Uterus (tissue), 4 donors: ENCODE measurements around the gene SLC29A1. TPM values are rescaled to one million over a fixed set of nuclear protein-coding genes. Genes with fewer than 3 reads are reported as not detected.

ENCODE experiments used
- DNase-seq, 2 donors: peaks; one replicate each; pipeline ENCODE4 v3.0.0-alpha.2; 2019 to 2020
- H3K27ac ChIP-seq, 2 donors: fragments of 200-600 bp; sonication (generic); 1 replicate in 1 of 2; 2 replicates in 1 of 2; pipeline ENCODE4 v1.5.1; 2016 to 2018
- H3K27me3 ChIP-seq, 2 donors: fragments of 200-600 bp; sonication (generic); one replicate each; pipeline ENCODE4 v1.5.1; 2018 to 2019; ENCODE audit warnings: control low read depth in 1 of 2
- H3K36me3 ChIP-seq, 2 donors: fragments of 200-600 bp; sonication (generic); one replicate each; pipeline ENCODE4 v1.5.1; 2019; ENCODE audit warnings: control low read depth in 1 of 2
- H3K4me1 ChIP-seq, 2 donors: fragments of 200-600 bp; sonication (generic); one replicate each; pipeline ENCODE4 v1.5.1; 2018 to 2019; ENCODE audit warnings: control low read depth in 1 of 2
- H3K4me3 ChIP-seq, 2 donors: fragments of 200-600 bp; sonication (generic); 1 replicate in 1 of 2; 2 replicates in 1 of 2; pipeline ENCODE4 v1.5.1; 2018 to 2019; ENCODE audit warnings: mild to moderate bottlenecking in 1 of 2
- H3K9me3 ChIP-seq, 2 donors: fragments of 200-600 bp; sonication (generic); one replicate each; pipeline ENCODE4 v1.5.1; 2019; ENCODE audit warnings: control low read depth in 1 of 2
- POLR2A ChIP-seq, 2 donors: fragments of 450-650 bp; IDR thresholded peaks; one replicate each; pipeline ENCODE4 v1.6.1; 2016; ENCODE audit warnings: antibody characterized with exemption in 2 of 2, mild to moderate bottlenecking in 1 of 2, moderate library complexity in 1 of 2
- intact Hi-C: fragments of 100-400 bp; cut with DNase I; formaldehyde crosslinking; loops from one replicate; pipeline ENCODE4 v1.15.1; 2023; ENCODE audit warnings: low total_unique reads
- total RNA-seq, 4 donors: library from RNA; depleted of rRNA in 3 of 4; stranded (reverse); fragments of >200 nt in 3 of 4; gene quantifications; one replicate each; pipeline versions ENCODE4 v1.1.0 to v1.2.4, GENCODE V29; 2014 to 2023
- TF ChIP-seq, protein P1 (sequence below), 4 experiments: fragments of 200-600 bp in 2 of 4; fragments of 450-650 bp in 2 of 4; sonication (generic) in 2 of 4; IDR thresholded peaks; one replicate each; pipeline ENCODE4 v1.5.1; 2016 to 2019; ENCODE audit warnings: antibody characterized with exemption in 4 of 4, mild to moderate bottlenecking in 2 of 4, moderate library complexity in 1 of 4
- donor health status: DM: yes; HTN: yes; CAD: no.

Gene SLC29A1
- total RNA-seq, 4 donors from 2014 or later: 29.9 to 150 (median 95.1) TPM

DNA sequence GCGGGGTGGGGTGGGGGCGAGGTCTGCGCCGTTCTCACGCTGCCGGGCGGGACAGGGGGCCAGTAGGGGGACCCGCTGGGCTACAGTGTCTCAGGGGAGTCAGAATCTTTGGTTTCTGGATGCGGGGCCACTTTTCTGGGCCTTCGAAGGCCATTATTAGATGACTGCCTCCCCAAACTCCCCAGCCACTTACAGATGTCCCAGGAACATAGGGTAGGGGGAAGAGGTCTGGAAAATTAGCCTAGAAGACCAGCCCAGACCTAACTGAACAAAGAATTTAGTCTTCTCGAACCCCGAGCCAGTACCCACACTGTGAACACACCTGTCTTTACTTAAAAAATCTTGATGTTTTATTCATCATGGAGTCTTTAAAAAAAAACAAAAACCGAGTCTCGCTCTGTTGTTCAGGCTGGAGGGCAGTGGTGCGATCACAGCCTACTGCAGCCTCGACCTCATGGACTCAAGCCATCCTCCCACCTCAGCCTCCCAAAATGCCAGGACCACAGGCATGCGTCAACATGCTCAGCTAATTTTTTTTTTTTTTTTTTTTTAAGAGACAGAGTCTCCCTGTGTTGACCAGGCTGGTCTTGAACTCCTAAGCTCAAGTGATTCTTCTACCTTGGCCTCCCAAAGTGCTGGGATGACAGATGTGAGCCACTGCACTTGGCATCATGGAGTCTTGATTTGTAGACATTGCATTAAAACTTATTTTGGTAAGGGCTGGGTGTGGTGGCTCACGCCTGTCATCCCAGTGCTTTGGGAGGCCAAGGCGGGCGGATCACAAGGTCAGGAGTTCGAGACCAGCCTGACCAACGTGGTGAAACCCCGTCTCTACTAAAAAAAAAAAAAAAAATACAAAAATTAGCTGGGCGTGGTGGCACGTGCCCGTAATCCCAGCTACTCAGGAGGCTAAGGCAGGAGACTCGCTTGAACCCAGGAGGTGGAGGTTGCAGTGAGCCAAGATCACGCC is 3.3 kb upstream of the SLC29A1 start:
- Histone ChIP-seq H3K4me1 (peaks cover 0 to 15% of the 10 kb centered on the region in 2 donors), H3K4me3 (peak overlapping the region; percentile 38 to 51), H3K9me3 (no peaks in the 10 kb centered on the region), H3K36me3 (no peaks in the 10 kb centered on the region), H3K27ac (peak overlapping the region; percentile 89 to 91), H3K27me3 (no peaks in the 10 kb centered on the region)
- DNase-seq: no peak
- TF ChIP-seq, protein P1, sequence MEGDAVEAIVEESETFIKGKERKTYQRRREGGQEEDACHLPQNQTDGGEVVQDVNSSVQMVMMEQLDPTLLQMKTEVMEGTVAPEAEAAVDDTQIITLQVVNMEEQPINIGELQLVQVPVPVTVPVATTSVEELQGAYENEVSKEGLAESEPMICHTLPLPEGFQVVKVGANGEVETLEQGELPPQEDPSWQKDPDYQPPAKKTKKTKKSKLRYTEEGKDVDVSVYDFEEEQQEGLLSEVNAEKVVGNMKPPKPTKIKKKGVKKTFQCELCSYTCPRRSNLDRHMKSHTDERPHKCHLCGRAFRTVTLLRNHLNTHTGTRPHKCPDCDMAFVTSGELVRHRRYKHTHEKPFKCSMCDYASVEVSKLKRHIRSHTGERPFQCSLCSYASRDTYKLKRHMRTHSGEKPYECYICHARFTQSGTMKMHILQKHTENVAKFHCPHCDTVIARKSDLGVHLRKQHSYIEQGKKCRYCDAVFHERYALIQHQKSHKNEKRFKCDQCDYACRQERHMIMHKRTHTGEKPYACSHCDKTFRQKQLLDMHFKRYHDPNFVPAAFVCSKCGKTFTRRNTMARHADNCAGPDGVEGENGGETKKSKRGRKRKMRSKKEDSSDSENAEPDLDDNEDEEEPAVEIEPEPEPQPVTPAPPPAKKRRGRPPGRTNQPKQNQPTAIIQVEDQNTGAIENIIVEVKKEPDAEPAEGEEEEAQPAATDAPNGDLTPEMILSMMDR (IDR thresholded peaks at IDR 0.05): no peak
- TF ChIP-seq POLR2A (IDR thresholded peaks at IDR 0.05): no peak
- intact Hi-C loops: no loop called here

GRCh38 chr6:44220913-44221290 is 2.5 kb upstream of the SLC29A1 start:
- TF ChIP-seq, protein P1 (IDR thresholded peaks at IDR 0.05): no peak
- no peak for TF ChIP-seq POLR2A (IDR thresholded peaks at IDR 0.05)
- intact Hi-C loops: no loop called here
- Histone ChIP-seq H3K4me3 (no peak overlapping the region), H3K27ac (peak overlapping the region; percentile 89 to 91), H3K9me3 (no peaks in the 10 kb centered on the region), H3K36me3 (no peaks in the 10 kb centered on the region), H3K4me1 (peaks cover 0 to 15% of the 10 kb centered on the region in 2 donors), H3K27me3 (no peaks in the 10 kb centered on the region)
- DNase-seq: no peak

DNA sequence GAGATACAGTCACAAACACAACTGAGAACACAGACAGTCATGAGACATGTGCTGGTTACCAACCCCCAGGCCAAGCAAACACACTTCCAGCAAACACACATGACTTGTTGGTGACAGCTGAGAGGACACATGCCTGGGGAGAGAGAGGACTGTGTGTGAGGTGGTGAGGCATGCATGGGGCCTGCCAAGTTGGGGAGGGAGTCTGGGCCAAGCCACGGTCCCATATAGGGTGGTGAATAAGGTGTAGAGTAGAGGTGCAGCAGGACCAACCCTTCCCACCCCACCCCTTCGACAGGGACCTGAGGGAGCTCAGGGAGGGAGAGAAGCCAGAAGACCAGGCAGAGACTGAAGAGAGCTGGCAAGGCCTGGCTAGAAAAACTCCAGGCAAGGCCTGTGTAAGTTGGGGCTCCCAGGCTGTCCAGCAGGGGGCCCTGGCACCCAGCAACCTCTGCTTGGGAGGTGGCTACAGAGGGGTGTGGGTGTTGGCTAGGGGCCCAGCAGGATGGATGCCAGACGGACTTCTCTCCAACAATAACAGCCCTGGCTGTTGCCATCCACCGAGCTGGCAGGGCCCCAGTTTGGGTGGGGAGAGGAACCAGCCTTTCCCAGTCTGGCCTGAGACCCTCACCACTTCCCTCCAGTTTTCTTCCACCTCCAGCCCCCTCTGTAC is 2.0 kb upstream of the SLC29A1 start:
- DNase-seq: peak; percentile 85 to 90
- no peak for TF ChIP-seq POLR2A (IDR thresholded peaks at IDR 0.05)
- TF ChIP-seq, protein P1 (IDR thresholded peaks at IDR 0.05): peak; percentile 63 to 86 (median 82)
- Histone ChIP-seq H3K4me3 (peak overlapping the region in 1 of 2 donors; percentile 5), H3K4me1 (peaks cover 0 to 20% of the 10 kb centered on the region in 2 donors), H3K36me3 (no peaks in the 10 kb centered on the region), H3K27ac (peak overlapping the region; percentile 89 to 91), H3K9me3 (no peaks in the 10 kb centered on the region), H3K27me3 (no peaks in the 10 kb centered on the region)
- intact Hi-C loops: no loop called here

- intact Hi-C loops: no loop called here
- TF ChIP-seq, protein P1 (IDR thresholded peaks at IDR 0.05): no peak
- H3K4me1 ChIP-seq: peaks cover 0 to 25% of the 10 kb centered on the region in 2 donors
Observed at GRCh38 chr6:44221961-44222335, 1.4 kb upstream of the SLC29A1 start.

More at GRCh38 chr6:44221961-44222335, 1.4 kb upstream of the SLC29A1 start:
- no peaks in the 10 kb centered on the region for H3K9me3 ChIP-seq
- H3K4me3 ChIP-seq: peak overlapping the region in 1 of 2 donors; percentile 5
- no peak for DNase-seq
- peak overlapping the region; percentile 89 to 91 for H3K27ac ChIP-seq
- no peaks in the 10 kb centered on the region for H3K36me3 ChIP-seq
- no peaks in the 10 kb centered on the region for H3K27me3 ChIP-seq
